Raji (cell line): Measurements from ENCODE around the gene MAPT.

Source experiments
- POLR2A ChIP-seq: IDR thresholded peaks from 2 replicates; pipeline ENCODE4 v1.6.1; 2011; ENCODE audit warnings: low read depth, low read length, control low read depth; ENCODE audit not compliant: insufficient read depth

Gene MAPT

GRCh38 chr17:45929344-45929743 is 35.0 kb downstream of the MAPT start:
- TF ChIP-seq POLR2A: no peak

GRCh38 chr17:45930420-45930951 is 36.1 kb downstream of the MAPT start:
- TF ChIP-seq POLR2A: no peak

- no peak for TF ChIP-seq POLR2A
Observed at GRCh38 chr17:45931677-45932076, 37.3 kb downstream of the MAPT start.

GRCh38 chr17:45934044-45934979 is 40.0 kb downstream of the MAPT start:
- no peak for TF ChIP-seq POLR2A

- TF ChIP-seq POLR2A: no peak
Observed at GRCh38 chr17:45935197-45935709, 40.9 kb downstream of the MAPT start.

- no peak for TF ChIP-seq POLR2A
Observed at GRCh38 chr17:45935710-45936509, 41.6 kb downstream of the MAPT start.

- TF ChIP-seq POLR2A: no peak
Observed at GRCh38 chr17:45936610-45937009, 42.3 kb downstream of the MAPT start.

- TF ChIP-seq POLR2A: no peak
Observed at GRCh38 chr17:45939395-45939794, 45.0 kb downstream of the MAPT start.

GRCh38 chr17:45940293-45940692 is 45.9 kb downstream of the MAPT start:
- TF ChIP-seq POLR2A: no peak

GRCh38 chr17:45940826-45941225 is 46.5 kb downstream of the MAPT start:
- no peak for TF ChIP-seq POLR2A

- TF ChIP-seq POLR2A: no peak
Observed at GRCh38 chr17:45941395-45941794, 47.0 kb downstream of the MAPT start.

GRCh38 chr17:45942284-45942683 is 47.9 kb downstream of the MAPT start:
- no peak for TF ChIP-seq POLR2A

- TF ChIP-seq POLR2A: no peak
Observed at GRCh38 chr17:45946841-45947256, 52.5 kb downstream of the MAPT start.

- no peak for TF ChIP-seq POLR2A
Observed at GRCh38 chr17:45948498-45948880, 54.1 kb downstream of the MAPT start.

GRCh38 chr17:45948881-45949624 is 54.7 kb downstream of the MAPT start:
- no peak for TF ChIP-seq POLR2A
